Measurements from ENCODE around the gene ARAP2. TPM values are rescaled to one million over a fixed set of nuclear protein-coding genes. Genes with fewer than 3 reads are reported as not detected.

ARAP2 gene
- total RNA-seq, 1 experiment from 2014 or later: 12.5 TPM

DNA sequence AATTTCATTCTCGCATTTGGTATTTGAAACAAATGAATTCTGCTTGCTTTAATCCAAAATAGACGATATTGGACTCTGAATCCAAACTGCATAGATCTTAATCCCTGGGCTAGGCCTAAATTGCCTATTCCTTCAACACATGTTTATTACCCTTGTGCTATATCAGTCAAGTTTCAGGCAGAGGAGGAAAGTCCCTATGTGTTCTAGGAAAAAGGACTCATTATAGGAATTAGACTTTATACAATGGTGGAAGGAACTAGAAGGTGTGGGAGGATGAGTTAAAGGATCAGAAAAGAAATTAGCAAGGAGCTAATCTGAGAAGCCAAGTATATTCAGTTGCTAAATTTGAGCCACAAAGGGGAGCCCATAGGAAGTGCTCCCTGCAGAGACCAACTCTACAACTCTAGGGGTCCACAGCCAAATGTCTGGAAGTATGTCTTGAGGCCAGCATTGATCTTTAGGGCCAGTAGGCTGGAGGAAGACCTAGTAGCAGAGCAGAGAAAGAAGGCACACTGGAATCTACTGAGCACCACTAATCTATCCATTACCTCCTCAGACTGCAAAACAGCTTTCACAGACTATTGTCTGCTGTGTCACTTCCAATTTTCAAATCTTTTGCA, 20.0 kb upstream of the ARAP2 start:
- Histone ChIP-seq H3K79me2 (ENCODE audit: low read length) (no peaks in the 10 kb centered on the region), H3K9me2 (replicated peaks; ENCODE audit: low read length) (no peaks in the 10 kb centered on the region), H4K20me1 (ENCODE audit: low read length) (no peaks in the 10 kb centered on the region), H3K27ac (ENCODE audit: low read length) (no peak overlapping the region), H3K9ac (ENCODE audit: low read length) (no peak overlapping the region), H3K9me3 (ENCODE audit: low read length) (no peaks in the 10 kb centered on the region), H3K4me3 (ENCODE audit: low read length) (no peak overlapping the region), H3F3A (ENCODE audit: low read length, unreplicated experiment) (no peaks in the 10 kb centered on the region), H3K4me1 (ENCODE audit: insufficient read depth, low read length) (no peaks in the 10 kb centered on the region), H2AFZ (ENCODE audit: low read length) (no peak overlapping the region), H3K27me3 (ENCODE audit: low read length) (no peaks in the 10 kb centered on the region), H3K4me2 (ENCODE audit: low read length) (no peak overlapping the region), H3K36me3 (ENCODE audit: low read depth, low read length) (no peaks in the 10 kb centered on the region)
- POLR2A ChIA-PET (ENCODE audit: unreplicated experiment): no interaction called here
- no peak for ATAC-seq
- intact Hi-C loops (cut with micrococcal nuclease): no loop called here
- TF ChIP-seq EZH2 (IDR thresholded peaks at IDR 0.05; ENCODE audit: low read length, unreplicated experiment): no peak
- TF ChIP-seq, protein P1, sequence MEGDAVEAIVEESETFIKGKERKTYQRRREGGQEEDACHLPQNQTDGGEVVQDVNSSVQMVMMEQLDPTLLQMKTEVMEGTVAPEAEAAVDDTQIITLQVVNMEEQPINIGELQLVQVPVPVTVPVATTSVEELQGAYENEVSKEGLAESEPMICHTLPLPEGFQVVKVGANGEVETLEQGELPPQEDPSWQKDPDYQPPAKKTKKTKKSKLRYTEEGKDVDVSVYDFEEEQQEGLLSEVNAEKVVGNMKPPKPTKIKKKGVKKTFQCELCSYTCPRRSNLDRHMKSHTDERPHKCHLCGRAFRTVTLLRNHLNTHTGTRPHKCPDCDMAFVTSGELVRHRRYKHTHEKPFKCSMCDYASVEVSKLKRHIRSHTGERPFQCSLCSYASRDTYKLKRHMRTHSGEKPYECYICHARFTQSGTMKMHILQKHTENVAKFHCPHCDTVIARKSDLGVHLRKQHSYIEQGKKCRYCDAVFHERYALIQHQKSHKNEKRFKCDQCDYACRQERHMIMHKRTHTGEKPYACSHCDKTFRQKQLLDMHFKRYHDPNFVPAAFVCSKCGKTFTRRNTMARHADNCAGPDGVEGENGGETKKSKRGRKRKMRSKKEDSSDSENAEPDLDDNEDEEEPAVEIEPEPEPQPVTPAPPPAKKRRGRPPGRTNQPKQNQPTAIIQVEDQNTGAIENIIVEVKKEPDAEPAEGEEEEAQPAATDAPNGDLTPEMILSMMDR (conservative IDR thresholded peaks at IDR 0.05; ENCODE audit: low read depth, low read length): no peak
- no peak for TF ChIP-seq EZH2phosphoT487 (IDR thresholded peaks at IDR 0.05; ENCODE audit: borderline replicate concordance, low read length)
- CTCF ChIA-PET: no interaction called here
- DNase-seq: no peak
- no TSS peak for BruUV-seq (replicated peaks)

DNA sequence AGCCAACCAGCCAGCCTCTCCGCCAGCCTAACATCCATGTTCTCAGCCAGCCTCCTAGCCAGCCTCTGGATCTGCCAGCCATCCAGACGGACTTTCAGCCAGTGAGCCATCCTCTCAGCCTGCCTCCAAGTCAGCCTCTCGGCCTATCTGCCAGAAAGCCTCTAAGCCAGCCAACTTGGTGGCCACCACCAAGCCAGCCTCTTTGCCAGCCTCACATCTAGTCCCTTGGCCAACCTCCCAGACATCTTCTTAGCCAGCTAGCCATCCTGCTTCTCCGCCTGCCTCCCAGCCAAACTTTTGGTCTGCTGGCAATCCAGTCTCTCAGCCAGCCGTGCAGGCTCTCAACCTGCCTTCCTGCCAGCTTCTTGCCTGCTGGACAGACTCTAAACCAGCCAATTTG, 16.4 kb upstream of the ARAP2 start:
- no TSS peak for BruUV-seq (replicated peaks)

DNA sequence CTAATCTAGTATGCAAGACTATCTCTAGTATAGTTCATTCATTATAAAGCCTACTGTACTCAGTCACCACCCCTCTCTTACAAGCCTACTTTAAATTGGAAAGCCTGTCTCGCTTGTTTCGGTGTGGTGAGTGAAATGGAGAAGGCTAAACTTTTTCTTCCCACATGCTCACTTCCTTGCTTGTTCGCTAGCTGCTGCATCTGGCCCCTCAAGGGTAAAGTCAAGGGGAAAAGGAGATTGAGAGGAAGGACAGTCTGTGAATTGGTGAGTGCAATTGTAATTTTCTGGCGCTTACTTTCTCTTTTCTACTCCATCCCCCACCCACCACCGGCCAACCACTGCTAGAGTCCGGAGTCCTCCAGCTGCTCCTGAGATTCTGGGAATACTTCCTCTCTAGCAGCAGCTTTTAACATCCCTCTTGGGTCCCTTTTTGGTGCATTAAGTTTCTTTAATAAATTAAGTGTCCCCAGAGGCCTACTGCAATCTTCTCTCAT, 12.1 kb upstream of the ARAP2 start:
- no peaks in the 10 kb centered on the region for H3F3A ChIP-seq (ENCODE audit: low read length, unreplicated experiment)
- POLR2A ChIA-PET (ENCODE audit: unreplicated experiment): no interaction called here
- ATAC-seq: no peak

More for the DNA sequence above, 16.4 kb upstream of the ARAP2 start:
- DNase-seq: no peak
- no peak for ATAC-seq
- Histone ChIP-seq H3K27ac (ENCODE audit: low read length) (no peak overlapping the region), H3F3A (ENCODE audit: low read length, unreplicated experiment) (no peaks in the 10 kb centered on the region), H3K4me3 (ENCODE audit: low read length) (no peak overlapping the region), H3K4me2 (ENCODE audit: low read length) (no peak overlapping the region), H4K20me1 (ENCODE audit: low read length) (no peaks in the 10 kb centered on the region), H3K9me2 (replicated peaks; ENCODE audit: low read length) (no peaks in the 10 kb centered on the region), H3K9me3 (ENCODE audit: low read length) (no peaks in the 10 kb centered on the region), H2AFZ (ENCODE audit: low read length) (no peak overlapping the region), H3K27me3 (ENCODE audit: low read length) (no peaks in the 10 kb centered on the region), H3K9ac (ENCODE audit: low read length) (no peak overlapping the region), H3K4me1 (ENCODE audit: insufficient read depth, low read length) (no peaks in the 10 kb centered on the region), H3K79me2 (ENCODE audit: low read length) (no peaks in the 10 kb centered on the region), H3K36me3 (ENCODE audit: low read depth, low read length) (no peaks in the 10 kb centered on the region)
- ChIA-PET CTCF (no interaction called here), POLR2A (ENCODE audit: unreplicated experiment) (no interaction called here)
- intact Hi-C loops (cut with micrococcal nuclease): no loop called here
- TF ChIP-seq EZH2 (IDR thresholded peaks at IDR 0.05; ENCODE audit: low read length, unreplicated experiment) (no peak), EZH2phosphoT487 (IDR thresholded peaks at IDR 0.05; ENCODE audit: borderline replicate concordance, low read length) (no peak)
- TF ChIP-seq, protein P1 (conservative IDR thresholded peaks at IDR 0.05; ENCODE audit: low read depth, low read length): no peak

More for the DNA sequence above, 12.1 kb upstream of the ARAP2 start:
- H2AFZ ChIP-seq (ENCODE audit: low read length): no peak overlapping the region
- no peaks in the 10 kb centered on the region for H4K20me1 ChIP-seq (ENCODE audit: low read length)
- intact Hi-C loops (cut with micrococcal nuclease): no loop called here
- TF ChIP-seq, protein P1 (conservative IDR thresholded peaks at IDR 0.05; ENCODE audit: low read depth, low read length): no peak
- no peak for TF ChIP-seq EZH2 (IDR thresholded peaks at IDR 0.05; ENCODE audit: low read length, unreplicated experiment)
- TF ChIP-seq EZH2phosphoT487 (IDR thresholded peaks at IDR 0.05; ENCODE audit: borderline replicate concordance, low read length): no peak
- H3K4me2 ChIP-seq (ENCODE audit: low read length): no peak overlapping the region
- H3K36me3 ChIP-seq (ENCODE audit: low read depth, low read length): no peaks in the 10 kb centered on the region
- no TSS peak for BruUV-seq (replicated peaks)
- no peak overlapping the region for H3K27ac ChIP-seq (ENCODE audit: low read length)
- no peak overlapping the region for H3K4me3 ChIP-seq (ENCODE audit: low read length)
- no peaks in the 10 kb centered on the region for H3K9me3 ChIP-seq (ENCODE audit: low read length)
- no peaks in the 10 kb centered on the region for H3K4me1 ChIP-seq (ENCODE audit: insufficient read depth, low read length)
- no peaks in the 10 kb centered on the region for H3K9me2 ChIP-seq (replicated peaks; ENCODE audit: low read length)
- H3K27me3 ChIP-seq (ENCODE audit: low read length): no peaks in the 10 kb centered on the region
- no peak overlapping the region for H3K9ac ChIP-seq (ENCODE audit: low read length)
- CTCF ChIA-PET: no interaction called here
- DNase-seq: no peak
- no peaks in the 10 kb centered on the region for H3K79me2 ChIP-seq (ENCODE audit: low read length)

All from PC-3 (cell line).